ENCODE data around the gene CANX.

Gene CANX

DNA sequence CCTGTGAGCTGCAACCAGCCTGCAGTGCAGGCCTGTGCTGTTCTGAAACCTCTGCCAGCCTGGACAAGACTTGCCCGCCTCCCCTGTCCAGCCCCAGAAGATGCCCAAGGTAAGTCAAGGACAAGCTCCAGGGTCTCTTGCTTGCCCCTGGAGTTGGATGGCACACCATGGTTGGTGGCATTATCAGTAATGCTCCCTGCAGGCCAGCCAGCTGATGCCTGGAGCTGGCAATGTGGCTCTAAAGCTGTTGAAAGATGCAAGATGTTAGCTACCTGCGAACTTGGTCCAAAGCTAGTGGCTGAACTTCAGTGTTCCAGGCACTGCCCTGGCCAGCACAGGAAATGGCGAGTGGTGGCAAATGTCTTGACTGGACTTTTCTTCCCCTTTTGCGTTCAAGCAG, 81.1 kb downstream of the CANX start:
- DNase-seq, result no peak

GRCh38 chr5:179780362-179780761, 81.6 kb downstream of the CANX start:
- no peak for DNase-seq

Data from stimulated activated CD4-positive, alpha-beta T cell treated with anti-CD3 and anti-CD28 coated beads, Interleukin-2, amount 100 ng/mL, for 48 hours (primary cell).